GM19397 (cell line): ENCODE data around the gene GNAT3.

Experiments used
- ATAC-seq: cut with Tn5 transposase; IDR thresholded peaks from one replicate; pipeline ENCODE4 v1.9.1; 2021; ENCODE audit warnings: mild to moderate bottlenecking, moderate library complexity; ENCODE audit not compliant: unreplicated experiment

The GNAT3 gene

DNA sequence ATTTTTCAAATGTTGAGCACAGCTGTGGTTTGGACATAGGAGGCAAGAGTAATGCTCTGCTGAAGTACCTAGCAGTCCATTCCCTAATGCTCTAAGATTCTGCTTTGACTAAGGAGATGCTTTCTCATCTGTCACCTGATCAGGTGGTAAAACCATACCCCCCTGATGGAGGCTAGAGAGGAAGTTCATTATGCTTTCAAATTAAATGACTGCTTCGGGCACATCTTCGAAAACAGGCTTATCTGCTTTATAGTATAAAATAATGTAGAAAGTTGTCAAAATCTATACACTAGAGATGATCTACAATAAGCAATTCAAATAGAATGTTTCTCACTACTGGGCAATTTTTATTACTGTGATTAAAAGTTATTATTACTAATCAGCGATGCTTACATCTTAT is at the start of gene GNAT3:
Gene GNAT3, minus strand, starts transcription at position 101 of the 400 bp plus-strand sequence. CDS start 138 bp downstream, outside the sequence.
- ATAC-seq = no peak

- no peak for ATAC-seq
Observed at GRCh38 chr7:80558116-80558515, 46.3 kb upstream of the GNAT3 start.

GRCh38 chr7:80552031-80552694 is 40.3 kb upstream of the GNAT3 start:
- ATAC-seq = no peak

- no peak for ATAC-seq
Observed at GRCh38 chr7:80550005-80550404, 38.1 kb upstream of the GNAT3 start.

- no peak for ATAC-seq
Observed at GRCh38 chr7:80548840-80549530, 37.1 kb upstream of the GNAT3 start.

- no peak for ATAC-seq
Observed at GRCh38 chr7:80542398-80542797, 30.5 kb upstream of the GNAT3 start.

DNA sequence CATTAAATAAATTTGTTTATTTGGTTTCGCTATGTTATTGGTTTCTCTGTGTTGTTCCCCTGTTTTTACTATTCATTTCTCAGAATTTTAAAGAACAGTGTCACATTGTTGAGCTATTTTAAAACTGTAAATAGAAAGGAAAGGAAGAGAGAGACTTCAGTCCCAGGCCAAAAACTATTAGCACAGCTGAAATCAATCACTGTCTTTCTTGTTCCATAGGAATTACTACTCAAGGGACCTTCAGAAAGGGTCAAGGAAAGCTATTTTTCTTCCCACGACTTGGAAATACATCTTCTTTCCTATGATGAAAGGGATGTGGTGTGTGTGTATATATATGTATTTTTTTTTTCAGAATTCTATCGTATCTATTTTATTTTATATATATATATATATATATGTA is 29.0 kb upstream of the GNAT3 start:
- no peak for ATAC-seq

GRCh38 chr7:80537091-80537490 is 25.2 kb upstream of the GNAT3 start:
- no peak for ATAC-seq

DNA sequence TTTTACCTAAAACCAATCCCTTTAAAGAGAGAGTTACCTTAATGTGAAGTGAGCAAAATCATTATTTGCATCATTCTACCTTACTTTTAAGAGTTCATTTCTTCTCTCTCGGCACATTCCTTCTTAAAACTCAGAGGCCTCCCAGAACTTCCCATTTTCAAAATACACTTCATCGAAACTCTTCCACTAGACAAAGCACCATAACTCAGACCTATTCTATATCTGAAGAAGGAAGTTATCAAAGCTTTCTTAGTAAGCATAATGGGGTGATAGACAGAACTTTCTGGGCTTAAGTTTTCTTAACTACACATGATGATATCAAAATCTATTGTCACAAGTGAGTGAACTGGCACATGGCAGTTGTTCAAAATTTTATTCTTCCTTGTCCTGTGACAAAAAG is 24.6 kb upstream of the GNAT3 start:
- no peak for ATAC-seq

- no peak for ATAC-seq
Observed at GRCh38 chr7:80533287-80533686, 21.4 kb upstream of the GNAT3 start.

DNA sequence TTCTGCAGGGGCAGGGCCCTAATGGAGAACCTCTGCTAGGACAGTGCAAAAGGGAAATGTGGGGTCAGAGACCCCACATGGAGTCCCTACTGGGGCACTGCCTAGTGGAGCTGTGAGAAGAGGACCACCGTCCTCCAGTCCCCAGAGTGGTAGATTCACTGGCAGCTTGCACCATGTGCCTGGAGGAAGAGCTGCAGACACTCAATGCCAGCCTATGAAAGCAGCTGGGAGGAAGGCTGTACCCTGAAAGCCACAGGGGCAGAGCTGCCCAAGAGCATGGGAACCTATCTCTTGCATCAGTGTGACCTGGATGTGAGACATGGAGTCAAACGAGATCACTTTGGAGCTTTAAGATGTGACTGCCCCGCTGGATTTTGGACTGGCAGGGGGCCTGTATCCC is 20.3 kb upstream of the GNAT3 start:
- no peak for ATAC-seq

- no peak for ATAC-seq
Observed at GRCh38 chr7:80530136-80530535, 18.3 kb upstream of the GNAT3 start.

- ATAC-seq = no peak
Observed at GRCh38 chr7:80529362-80529761, 17.5 kb upstream of the GNAT3 start.

GRCh38 chr7:80528689-80529088 is 16.8 kb upstream of the GNAT3 start:
- ATAC-seq = no peak

DNA sequence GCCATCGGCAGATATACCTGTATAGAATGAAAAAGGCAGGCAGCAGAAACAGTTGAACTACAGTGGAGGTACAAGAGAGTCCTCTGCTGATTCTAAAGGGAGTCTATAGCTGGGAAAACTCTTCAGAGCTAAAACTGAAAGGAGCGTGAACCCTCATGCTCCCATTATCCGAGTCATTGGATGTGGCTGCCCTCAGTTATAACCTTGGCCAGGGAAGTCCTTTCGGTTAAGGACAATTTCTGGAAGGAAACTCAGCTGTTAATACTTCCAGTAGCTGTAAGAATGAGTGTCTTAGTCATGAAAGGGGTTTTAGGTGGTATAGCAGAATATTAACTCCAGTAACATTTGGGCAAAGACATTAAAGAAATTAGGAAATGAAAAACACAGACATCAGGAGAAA is 14.6 kb upstream of the GNAT3 start:
- ATAC-seq = no peak

DNA sequence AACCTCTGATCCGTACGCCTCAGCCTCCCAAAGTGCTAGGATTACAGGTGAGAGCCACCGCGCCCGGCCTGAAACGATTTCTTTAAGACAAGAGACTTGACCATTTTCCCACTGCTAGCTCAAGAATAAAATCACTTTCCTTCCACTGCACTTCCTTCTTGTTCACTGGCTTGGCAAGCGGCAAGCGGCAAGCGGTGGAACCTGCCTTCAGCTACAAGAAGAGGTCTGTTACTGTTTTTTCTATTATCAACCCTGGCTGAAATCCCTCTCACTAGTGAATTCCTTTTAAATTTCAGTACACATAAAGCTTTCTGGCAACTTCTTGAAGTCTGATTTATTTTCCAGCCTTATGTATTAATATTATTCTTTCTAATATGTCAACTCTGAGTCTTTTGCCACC is 12.8 kb upstream of the GNAT3 start:
- ATAC-seq = no peak

GRCh38 chr7:80521809-80522208 is 9.9 kb upstream of the GNAT3 start:
- no peak for ATAC-seq

GRCh38 chr7:80520199-80520598 is 8.3 kb upstream of the GNAT3 start:
- ATAC-seq = no peak

DNA sequence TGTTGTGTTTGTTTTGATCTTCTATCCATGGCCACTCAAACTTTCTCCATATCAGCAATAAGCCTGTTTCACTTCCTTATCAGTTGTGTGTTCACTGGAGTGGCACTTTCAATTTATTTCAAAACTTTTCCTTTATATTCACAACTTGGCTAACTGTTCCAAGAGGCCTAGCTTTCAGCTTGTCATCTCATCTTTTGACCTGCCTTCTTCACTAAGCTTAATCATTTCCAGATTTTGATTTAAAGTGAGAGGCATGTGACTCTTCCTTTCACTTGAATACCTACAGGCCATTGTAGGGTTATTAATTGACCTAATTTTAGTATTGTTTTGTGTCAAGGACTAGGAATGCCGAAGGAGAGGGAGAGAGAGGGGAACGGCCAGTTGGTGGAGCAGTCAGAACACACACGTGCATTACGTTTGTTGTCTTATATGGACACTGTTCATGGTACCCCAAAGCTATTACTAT is 5.5 kb upstream of the GNAT3 start:
- no peak for ATAC-seq

DNA sequence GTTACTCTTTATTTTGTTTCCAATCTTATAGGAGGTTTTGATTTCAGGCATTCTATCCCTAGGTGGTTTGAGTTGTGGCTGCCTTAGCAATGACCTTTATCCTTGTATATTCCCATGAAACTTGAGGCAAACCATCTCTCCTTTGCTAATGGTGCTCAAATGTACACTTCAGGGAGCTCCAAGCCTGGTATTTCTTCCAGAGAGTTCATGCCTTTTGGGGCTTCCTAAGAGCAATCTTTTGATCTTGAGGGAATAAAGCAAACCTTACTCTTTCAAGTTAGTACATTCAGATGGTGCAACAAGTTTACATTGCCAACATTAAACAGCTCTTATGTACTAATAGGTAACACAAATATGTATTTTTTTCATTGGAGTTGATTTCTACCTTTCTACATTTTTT is 3.4 kb upstream of the GNAT3 start:
- no peak for ATAC-seq

DNA sequence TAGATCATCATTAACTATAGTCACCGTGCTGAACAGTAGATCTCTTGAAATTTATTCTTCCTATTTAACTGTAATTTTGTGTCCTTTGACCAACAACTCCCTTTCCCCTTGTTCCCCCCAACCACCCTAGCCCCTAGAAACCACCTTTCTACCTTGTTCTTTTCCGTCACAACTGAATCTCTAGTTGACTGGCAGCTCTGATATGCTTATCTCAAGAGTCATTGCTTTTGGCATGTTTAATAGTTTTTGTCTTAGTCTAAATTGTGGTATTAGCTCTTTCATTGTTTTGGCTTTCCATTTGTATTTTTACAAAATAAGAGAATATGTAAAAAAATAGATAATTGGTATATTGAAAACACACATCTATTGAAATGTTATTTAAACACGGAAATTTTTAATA is 1.8 kb downstream of the GNAT3 start:
- ATAC-seq = no peak

- ATAC-seq = no peak
Observed at GRCh38 chr7:80508440-80508839, 3.4 kb downstream of the GNAT3 start.
